ENCODE data around the gene MEAF6.
A peak's percentile ranks its signal among the peaks of the same experiment; 100 is the strongest.

- TF ChIP-seq CTCF (IDR thresholded peaks at IDR 0.05 in 8 of 11, conservative IDR thresholded peaks at IDR 0.05 in 3 of 11) (no peak), POLR2AphosphoS5 (IDR thresholded peaks at IDR 0.05) (peak; percentile 66 to 80 (median 69))
Observed at GRCh38 chr1:37477198-37477931, 37.2 kb downstream of the MEAF6 start.

Data from spleen (tissue), 7 donors.